ENCODE measurements around the gene HEATR5B.

HEATR5B gene

DNA sequence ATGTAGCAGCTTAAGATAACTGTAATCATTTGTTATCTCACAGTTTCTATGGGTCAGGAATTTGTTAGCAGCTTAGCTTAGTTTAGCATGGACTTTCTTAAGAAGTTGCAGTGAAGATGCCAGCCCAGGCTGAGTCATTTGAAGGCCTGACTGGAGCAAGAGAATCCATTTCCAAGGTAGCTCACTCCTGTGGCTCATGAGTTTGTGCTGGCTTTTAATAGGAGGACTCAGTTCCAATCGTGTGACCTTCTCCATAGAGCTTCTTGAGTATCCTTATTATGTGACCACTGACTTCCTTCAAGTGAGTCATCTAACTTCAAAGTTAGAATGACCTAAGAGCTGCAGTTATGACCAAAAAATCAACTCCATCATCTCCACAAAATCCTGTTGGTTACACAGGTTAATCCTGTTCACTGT, 1.6 kb upstream of the HEATR5B start:
- Histone ChIP-seq H3K23ac (ENCODE audit: low read length in 2 of 2) (no peak overlapping the region), H3K9me3 (ENCODE audit: control insufficient read depth, low read length) (no peaks in the 10 kb centered on the region), H2BK12ac (ENCODE audit: low read length in 2 of 2) (no peak overlapping the region), H4K8ac (ENCODE audit: low read length) (peak overlapping the region; percentile 39), H3K36me3 (ENCODE audit: control insufficient read depth in 1 of 2, insufficient read depth in 2 of 2, low read depth in 1 of 2, low read length in 2 of 2) (peaks cover 3 to 43% of the 10 kb centered on the region in 2 experiments), H2AK5ac (ENCODE audit: low read length, severe bottlenecking) (no peak overlapping the region), H3K27me3 (ENCODE audit: control insufficient read depth in 1 of 2, insufficient read depth in 1 of 2, low read length in 2 of 2) (no peaks in the 10 kb centered on the region), H2BK5ac (ENCODE audit: low read depth, low read length, poor library complexity, severe bottlenecking) (no peak overlapping the region), H3K14ac (ENCODE audit: low read length in 2 of 2) (no peak overlapping the region), H3K4me1 (ENCODE audit: control insufficient read depth, insufficient read depth, low read depth, low read length) (no peaks in the 10 kb centered on the region), H3K4ac (ENCODE audit: low read depth in 1 of 2, low read length in 2 of 2) (no peak overlapping the region), H4K91ac (ENCODE audit: low read length) (no peak overlapping the region), H2BK15ac (ENCODE audit: low read depth, poor library complexity, severe bottlenecking) (no peak overlapping the region), H3K4me3 (ENCODE audit: insufficient read depth in 1 of 2, low read depth in 1 of 2, low read length in 2 of 2) (peak overlapping the region in 1 of 2 experiments; percentile 92), H3K79me1 (replicated peaks; ENCODE audit: low read length, poor library complexity, severe bottlenecking) (peaks cover 24% of the 10 kb centered on the region), H2BK120ac (ENCODE audit: low read depth, low read length) (no peak overlapping the region), H3K18ac (ENCODE audit: low read depth in 1 of 2, low read length in 2 of 2) (no peak overlapping the region), H3K9ac (ENCODE audit: low read length) (peak overlapping the region; percentile 89), H3K27ac (ENCODE audit: low read length, poor library complexity, severe bottlenecking) (no peak overlapping the region), H3K4me2 (ENCODE audit: low read length, poor library complexity, severe bottlenecking) (peak overlapping the region; percentile 12), H2AFZ (ENCODE audit: low read depth, low read length) (no peak overlapping the region)
- DNase-seq = peak; percentile 63
- WGBS = 67% methylated on average over 1 of the region's 1 CpG

- no peak overlapping the region for H2BK15ac ChIP-seq (ENCODE audit: low read depth, poor library complexity, severe bottlenecking)
- no peaks in the 10 kb centered on the region for H3K27me3 ChIP-seq (ENCODE audit: control insufficient read depth in 1 of 2, insufficient read depth in 1 of 2, low read length in 2 of 2)
- no peak overlapping the region for H2AK5ac ChIP-seq (ENCODE audit: low read length, severe bottlenecking)
- no peak overlapping the region for H3K18ac ChIP-seq (ENCODE audit: low read depth in 1 of 2, low read length in 2 of 2)
- peaks cover 0 to 43% of the 10 kb centered on the region in 2 experiments for H3K36me3 ChIP-seq (ENCODE audit: control insufficient read depth in 1 of 2, insufficient read depth in 2 of 2, low read depth in 1 of 2, low read length in 2 of 2)
- peak overlapping the region; percentile 88 for H3K4me2 ChIP-seq (ENCODE audit: low read length, poor library complexity, severe bottlenecking)
- 7% methylated on average over 7 of the region's 10 CpGs for WGBS
- H3K79me1 ChIP-seq (replicated peaks; ENCODE audit: low read length, poor library complexity, severe bottlenecking) = peaks cover 27% of the 10 kb centered on the region
- H2AFZ ChIP-seq (ENCODE audit: low read depth, low read length) = peak overlapping the region; percentile 88
- no peak overlapping the region for H2BK5ac ChIP-seq (ENCODE audit: low read depth, low read length, poor library complexity, severe bottlenecking)
- no peak for DNase-seq
- peak overlapping the region; percentile 89 to 92 for H3K4me3 ChIP-seq (ENCODE audit: insufficient read depth in 1 of 2, low read depth in 1 of 2, low read length in 2 of 2)
- peak overlapping the region in 1 of 2 experiments; percentile 19 for H3K4ac ChIP-seq (ENCODE audit: low read depth in 1 of 2, low read length in 2 of 2)
- no peak overlapping the region for H4K91ac ChIP-seq (ENCODE audit: low read length)
- peak overlapping the region in 1 of 2 experiments; percentile 37 for H3K14ac ChIP-seq (ENCODE audit: low read length in 2 of 2)
- peak overlapping the region; percentile 16 for H4K8ac ChIP-seq (ENCODE audit: low read length)
- H2BK12ac ChIP-seq (ENCODE audit: low read length in 2 of 2) = no peak overlapping the region
- no peaks in the 10 kb centered on the region for H3K4me1 ChIP-seq (ENCODE audit: control insufficient read depth, insufficient read depth, low read depth, low read length)
- H3K27ac ChIP-seq (ENCODE audit: low read length, poor library complexity, severe bottlenecking) = no peak overlapping the region
- no peaks in the 10 kb centered on the region for H3K9me3 ChIP-seq (ENCODE audit: control insufficient read depth, low read length)
- no peak overlapping the region for H3K23ac ChIP-seq (ENCODE audit: low read length in 2 of 2)
- H2BK120ac ChIP-seq (ENCODE audit: low read depth, low read length) = no peak overlapping the region
- H3K9ac ChIP-seq (ENCODE audit: low read length) = peak overlapping the region; percentile 89
These were observed 625 bp upstream of the HEATR5B start for GRCh38 chr2:37084797-37085196.

GRCh38 chr2:37080689-37081088, 3.5 kb downstream of the HEATR5B start:
- Histone ChIP-seq H2BK15ac (ENCODE audit: low read depth, poor library complexity, severe bottlenecking) (no peak overlapping the region), H2BK5ac (ENCODE audit: low read depth, low read length, poor library complexity, severe bottlenecking) (no peak overlapping the region), H3K4ac (ENCODE audit: low read depth in 1 of 2, low read length in 2 of 2) (no peak overlapping the region), H3K36me3 (ENCODE audit: control insufficient read depth in 1 of 2, insufficient read depth in 2 of 2, low read depth in 1 of 2, low read length in 2 of 2) (peaks cover 3 to 60% of the 10 kb centered on the region in 2 experiments), H3K79me1 (replicated peaks; ENCODE audit: low read length, poor library complexity, severe bottlenecking) (peaks cover 24% of the 10 kb centered on the region), H3K27me3 (ENCODE audit: control insufficient read depth in 1 of 2, insufficient read depth in 1 of 2, low read length in 2 of 2) (no peaks in the 10 kb centered on the region), H4K91ac (ENCODE audit: low read length) (no peak overlapping the region), H3K18ac (ENCODE audit: low read depth in 1 of 2, low read length in 2 of 2) (no peak overlapping the region), H3K9me3 (ENCODE audit: control insufficient read depth, low read length) (no peaks in the 10 kb centered on the region), H4K8ac (ENCODE audit: low read length) (no peak overlapping the region), H2BK12ac (ENCODE audit: low read length in 2 of 2) (no peak overlapping the region), H3K23ac (ENCODE audit: low read length in 2 of 2) (no peak overlapping the region), H3K4me2 (ENCODE audit: low read length, poor library complexity, severe bottlenecking) (no peak overlapping the region), H3K27ac (ENCODE audit: low read length, poor library complexity, severe bottlenecking) (no peak overlapping the region), H2BK120ac (ENCODE audit: low read depth, low read length) (no peak overlapping the region), H2AFZ (ENCODE audit: low read depth, low read length) (no peak overlapping the region), H3K9ac (ENCODE audit: low read length) (no peak overlapping the region), H3K4me1 (ENCODE audit: control insufficient read depth, insufficient read depth, low read depth, low read length) (no peaks in the 10 kb centered on the region), H2AK5ac (ENCODE audit: low read length, severe bottlenecking) (no peak overlapping the region), H3K14ac (ENCODE audit: low read length in 2 of 2) (no peak overlapping the region), H3K4me3 (ENCODE audit: insufficient read depth in 1 of 2, low read depth in 1 of 2, low read length in 2 of 2) (no peak overlapping the region)
- DNase-seq = no peak
- WGBS = 53% methylated on average over 2 of the region's 3 CpGs

- Histone ChIP-seq H3K27me3 (ENCODE audit: control insufficient read depth in 1 of 2, insufficient read depth in 1 of 2, low read length in 2 of 2) (no peaks in the 10 kb centered on the region), H3K79me1 (replicated peaks; ENCODE audit: low read length, poor library complexity, severe bottlenecking) (peaks cover 24% of the 10 kb centered on the region), H3K14ac (ENCODE audit: low read length in 2 of 2) (no peak overlapping the region), H2BK5ac (ENCODE audit: low read depth, low read length, poor library complexity, severe bottlenecking) (no peak overlapping the region), H3K9me3 (ENCODE audit: control insufficient read depth, low read length) (no peaks in the 10 kb centered on the region), H3K23ac (ENCODE audit: low read length in 2 of 2) (no peak overlapping the region), H3K18ac (ENCODE audit: low read depth in 1 of 2, low read length in 2 of 2) (no peak overlapping the region), H3K36me3 (ENCODE audit: control insufficient read depth in 1 of 2, insufficient read depth in 2 of 2, low read depth in 1 of 2, low read length in 2 of 2) (peaks cover 3 to 64% of the 10 kb centered on the region in 2 experiments), H3K4me1 (ENCODE audit: control insufficient read depth, insufficient read depth, low read depth, low read length) (no peaks in the 10 kb centered on the region), H2AFZ (ENCODE audit: low read depth, low read length) (no peak overlapping the region), H3K4me2 (ENCODE audit: low read length, poor library complexity, severe bottlenecking) (no peak overlapping the region), H3K4ac (ENCODE audit: low read depth in 1 of 2, low read length in 2 of 2) (no peak overlapping the region), H4K91ac (ENCODE audit: low read length) (no peak overlapping the region), H3K4me3 (ENCODE audit: insufficient read depth in 1 of 2, low read depth in 1 of 2, low read length in 2 of 2) (no peak overlapping the region), H2BK12ac (ENCODE audit: low read length in 2 of 2) (no peak overlapping the region), H3K27ac (ENCODE audit: low read length, poor library complexity, severe bottlenecking) (no peak overlapping the region), H4K8ac (ENCODE audit: low read length) (no peak overlapping the region), H3K9ac (ENCODE audit: low read length) (no peak overlapping the region), H2BK120ac (ENCODE audit: low read depth, low read length) (no peak overlapping the region), H2AK5ac (ENCODE audit: low read length, severe bottlenecking) (no peak overlapping the region), H2BK15ac (ENCODE audit: low read depth, poor library complexity, severe bottlenecking) (no peak overlapping the region)
- peak; percentile 57 for DNase-seq
- WGBS = 100% methylated on average over 1 of the region's 2 CpGs
These were observed 3.9 kb downstream of the HEATR5B start for GRCh38 chr2:37080266-37080665.

Measured in mesenchymal stem cell (in vitro differentiated cells and primary cell).